ENCODE data around the gene EPHA3.

The EPHA3 gene

GRCh38 chr3:89472101-89472500 is 364.7 kb downstream of the EPHA3 start:
- DNase-seq, result no peak

GRCh38 chr3:89474333-89475130 is 367.1 kb downstream of the EPHA3 start:
- DNase-seq, result no peak

- no peak for DNase-seq
Measured at GRCh38 chr3:89488800-89489580, 381.6 kb downstream of the EPHA3 start.

- DNase-seq, result no peak
Measured at GRCh38 chr3:89490129-89490528, 382.7 kb downstream of the EPHA3 start.

GRCh38 chr3:89494734-89495133 is 387.3 kb downstream of the EPHA3 start:
- DNase-seq, result no peak

GRCh38 chr3:89503891-89504391 is 396.5 kb downstream of the EPHA3 start:
- no peak for DNase-seq

- no peak for DNase-seq
Measured at GRCh38 chr3:89504432-89504831, 397.0 kb downstream of the EPHA3 start.

GRCh38 chr3:89506462-89507103 is 399.2 kb downstream of the EPHA3 start:
- no peak for DNase-seq

- no peak for DNase-seq
Measured at GRCh38 chr3:89521328-89521727, 413.9 kb downstream of the EPHA3 start.

GRCh38 chr3:89522155-89522554 is 414.7 kb downstream of the EPHA3 start:
- DNase-seq, result no peak

- DNase-seq, result no peak
Measured at GRCh38 chr3:89525609-89526008, 418.2 kb downstream of the EPHA3 start.

GRCh38 chr3:89527736-89528305 is 420.4 kb downstream of the EPHA3 start:
- DNase-seq, result no peak

All from activated naive CD4-positive, alpha-beta T cell (primary cell).